K562 (cell line): ENCODE data around the gene GNG7. TPM values are rescaled to one million over a fixed set of nuclear protein-coding genes. Genes with fewer than 3 reads are reported as not detected.

Experiments
- ESRRA ChIP-seq: fragments of 450-650 bp; IDR thresholded peaks from 2 replicates; pipeline ENCODE4 v1.6.1; 2014; ENCODE audit warnings: low read depth, mild to moderate bottlenecking, moderate library complexity, borderline replicate concordance
- MED1 ChIP-seq: sonication (generic); formaldehyde crosslinking; IDR thresholded peaks from 2 replicates; pipeline ENCODE4 v1.8.1; 2023; ENCODE audit warnings: missing genetic modification reagents, borderline replicate concordance
- NCOA2 ChIP-seq, 2 experiments: fragments of 450-650 bp; IDR thresholded peaks; 2 replicates each; pipeline ENCODE4 v1.6.1; 2018; ENCODE audit warnings: mild to moderate bottlenecking in 2 of 2, moderate library complexity in 1 of 2; ENCODE audit not compliant: partially characterized antibody in 2 of 2
- RB1 ChIP-seq: fragments of 450-650 bp; IDR thresholded peaks from 2 replicates; pipeline ENCODE4 v1.6.1; 2017; ENCODE audit warnings: low read depth, mild to moderate bottlenecking
- RBM17 ChIP-seq: fragments of 200-400 bp; formaldehyde crosslinking; IDR thresholded peaks from 2 replicates; pipeline ENCODE4 v1.6.1; 2017; ENCODE audit warnings: low read depth, mild to moderate bottlenecking, low read length, borderline replicate concordance
- TBP ChIP-seq: optimal IDR thresholded peaks from 2 replicates; pipeline ENCODE3; 2011; ENCODE audit warnings: low read depth, low read length, improper control_type of control experiment
- USF1 ChIP-seq: sonication (generic); formaldehyde crosslinking; IDR thresholded peaks from 2 replicates; pipeline ENCODE4 v1.9.0; 2022; ENCODE audit warnings: mild to moderate bottlenecking, missing genetic modification reagents
- ZBTB40 ChIP-seq, 2 experiments: fragments of 450-650 bp in 1 of 2; sonication (generic) in 1 of 2; formaldehyde crosslinking in 1 of 2; IDR thresholded peaks; 2 replicates each; pipeline versions ENCODE4 v1.7.1 to v1.9.0; 2016 to 2022; ENCODE audit warnings: inconsistent platforms in 1 of 2, mild to moderate bottlenecking in 1 of 2, missing genetic modification reagents in 1 of 2
- ZNF140 ChIP-seq: fragments of 250-450 bp; sonication (Bioruptor Pico); IDR thresholded peaks from 2 replicates; pipeline ENCODE4 v1.8.0; 2021; ENCODE audit warnings: moderate library complexity, mild to moderate bottlenecking, inconsistent platforms
- ZNF57 ChIP-seq: fragments of 450-650 bp; formaldehyde crosslinking; IDR thresholded peaks from 2 replicates; pipeline ENCODE4 v1.4.0; 2020; ENCODE audit warnings: mild to moderate bottlenecking, moderate library complexity
- ZNF639 ChIP-seq, 2 experiments: fragments of 200-800 bp in 1 of 2; sonication (Bioruptor generic) in 1 of 2; sonication (generic) in 1 of 2; formaldehyde crosslinking in 1 of 2; IDR thresholded peaks in 1 of 2; conservative IDR thresholded peaks in 1 of 2; 2 replicates each; pipeline versions ENCODE4 v1.5.0 to v1.6.1; 2016 to 2020; ENCODE audit warnings: missing compliant biosample characterization in 1 of 2, missing genetic modification characterization in 1 of 2, missing genetic modification reagents in 1 of 2
- polyA plus RNA-seq, 8 experiments: library from polyadenylated mRNA; depleted of rRNA in 4 of 8; stranded (reverse) in 5 of 8; unstranded in 3 of 8; fragments of >200 nt; fragmentation: Nextera tagmentation in 2 of 8; fragmentation: Illumina TruSeq in 1 of 8; extraction: Ambion mirVana in 2 of 8; extraction: Trizol in 1 of 8; gene quantifications; 2 replicates each; pipeline versions ENCODE4 v1.2.1 to v1.2.3, GENCODE V29; 2011 to 2014; ENCODE audit warnings: inconsistent platforms in 1 of 8, missing spikeins in 1 of 8
- total RNA-seq, 7 experiments: library from RNA; depleted of rRNA in 6 of 7; stranded (reverse); fragments of >200 nt in 6 of 7; fragmentation: Illumina TruSeq in 2 of 7; extraction: Trizol in 2 of 7; gene quantifications; 2 replicates each; pipeline versions ENCODE4 v1.2.1 to v1.2.3, GENCODE V29; 2011 to 2021; ENCODE audit warnings: low replicate concordance in 1 of 7
- TF ChIP-seq, protein P1 (sequence below): sonication (generic); formaldehyde crosslinking; IDR thresholded peaks from 2 replicates; pipeline ENCODE4 v1.8.0; 2022; ENCODE audit warnings: mild to moderate bottlenecking, missing genetic modification reagents

Gene GNG7
- total and polyA plus RNA-seq, 9 of the 15 experiments (the other 6 are each of a cell fraction or from before 2014, with no cell fraction given) = 0.01 to 0.20 (median 0.06) TPM; not detected in 1

DNA sequence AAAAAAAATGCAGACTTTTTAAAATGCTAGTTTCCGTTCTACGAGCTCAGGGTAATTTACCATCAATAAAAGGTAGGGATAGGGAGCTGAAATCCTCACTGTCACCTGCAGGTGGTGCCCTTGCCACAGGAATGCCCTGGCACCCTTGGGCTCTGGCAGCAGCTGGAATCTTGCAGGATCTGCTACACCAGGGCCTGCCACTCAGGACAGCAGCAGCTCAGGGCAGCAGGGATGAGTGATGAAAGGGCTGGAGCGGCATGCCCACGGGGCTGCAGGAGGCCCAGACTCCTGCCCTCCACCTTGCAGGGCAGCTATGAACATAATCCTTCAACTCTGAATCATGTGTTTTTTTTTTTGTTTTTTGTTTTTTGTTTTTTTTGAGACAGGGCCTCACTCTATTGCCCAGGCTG lies 54.0 kb downstream of the GNG7 start (continued):
- TF ChIP-seq ZBTB40 (IDR thresholded peaks at IDR 0.05) (no peak), ZBTB40 (CRISPR knock-in tag; IDR thresholded peaks at IDR 0.05) (no peak), ESRRA (peak; percentile 36; the same call in 1 of the 2 replicates), NCOA2 (IDR thresholded peaks at IDR 0.05; ENCODE audit: partially characterized antibody in 2 of 2) (no peak), RBM17 (no peak), TBP (no peak), USF1 (no peak), MED1 (CRISPR knock-in tag) (no peak), ZNF639 (CRISPR knock-in tag; conservative IDR thresholded peaks at IDR 0.05 in 1 of 2, IDR thresholded peaks at IDR 0.05 in 1 of 2) (no peak), RB1 (peak; percentile 36; the same call in 1 of the 2 replicates), ZNF140 (no peak), ZNF57 (CRISPR knock-in tag) (no peak)
- TF ChIP-seq, protein P1, sequence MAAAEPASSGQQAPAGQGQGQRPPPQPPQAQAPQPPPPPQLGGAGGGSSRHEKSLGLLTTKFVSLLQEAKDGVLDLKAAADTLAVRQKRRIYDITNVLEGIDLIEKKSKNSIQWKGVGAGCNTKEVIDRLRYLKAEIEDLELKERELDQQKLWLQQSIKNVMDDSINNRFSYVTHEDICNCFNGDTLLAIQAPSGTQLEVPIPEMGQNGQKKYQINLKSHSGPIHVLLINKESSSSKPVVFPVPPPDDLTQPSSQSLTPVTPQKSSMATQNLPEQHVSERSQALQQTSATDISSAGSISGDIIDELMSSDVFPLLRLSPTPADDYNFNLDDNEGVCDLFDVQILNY (CRISPR knock-in tag) = no peak
